HepG2 (cell line): ENCODE results near the gene TAF3. TPM values are rescaled to one million over a fixed set of nuclear protein-coding genes. Genes with fewer than 3 reads are reported as not detected.

Source experiments
- HOXA9 ChIP-seq: sonication (generic); formaldehyde crosslinking; IDR thresholded peaks from 2 replicates; pipeline ENCODE4 v1.8.1; 2022; ENCODE audit warnings: missing genetic modification reagents, mild to moderate bottlenecking, moderate library complexity, borderline replicate concordance
- MYC ChIP-seq: sonication (generic); formaldehyde crosslinking; IDR thresholded peaks from 2 replicates; pipeline ENCODE4 v1.9.0; 2021; ENCODE audit warnings: missing genetic modification reagents, borderline replicate concordance
- NR1H2 ChIP-seq: sonication (generic); formaldehyde crosslinking; IDR thresholded peaks from 2 replicates; pipeline ENCODE4 v1.8.1; 2022; ENCODE audit warnings: low read depth, missing genetic modification reagents, borderline replicate concordance
- PHB2 ChIP-seq: fragments of 450-650 bp; IDR thresholded peaks from 2 replicates; pipeline ENCODE4 v1.6.1; 2018; ENCODE audit not compliant: partially characterized antibody
- RORA ChIP-seq: sonication (generic); formaldehyde crosslinking; IDR thresholded peaks from 2 replicates; pipeline ENCODE4 v1.5.0; 2020; ENCODE audit warnings: mild to moderate bottlenecking, missing genetic modification reagents, moderate library complexity
- RXRB ChIP-seq: IDR thresholded peaks from 2 replicates; pipeline ENCODE4 v1.6.1; 2016; ENCODE audit warnings: borderline replicate concordance, missing genetic modification reagents, missing compliant biosample characterization
- SETDB1 ChIP-seq: sonication (generic); formaldehyde crosslinking; IDR thresholded peaks from 2 replicates; pipeline ENCODE4 v1.5.1; 2020; ENCODE audit warnings: missing genetic modification reagents, mild to moderate bottlenecking, borderline replicate concordance
- SPEN ChIP-seq: sonication (generic); formaldehyde crosslinking; IDR thresholded peaks from 2 replicates; pipeline ENCODE4 v1.5.1; 2020; ENCODE audit warnings: low read depth, mild to moderate bottlenecking, missing genetic modification reagents
- ZNF343 ChIP-seq: sonication (generic); formaldehyde crosslinking; IDR thresholded peaks from 2 replicates; pipeline ENCODE4 v1.4.0; 2020; ENCODE audit warnings: mild to moderate bottlenecking, missing genetic modification reagents
- ZNF605 ChIP-seq: sonication (generic); formaldehyde crosslinking; IDR thresholded peaks from 2 replicates; pipeline ENCODE4 v1.8.0; 2022; ENCODE audit warnings: mild to moderate bottlenecking, missing genetic modification reagents
- ZNF7 ChIP-seq: IDR thresholded peaks from 2 replicates; pipeline ENCODE4 v1.6.1; 2016; ENCODE audit warnings: missing biosample characterization, missing genetic modification reagents
- polyA plus RNA-seq, 8 experiments: library from polyadenylated mRNA; depleted of rRNA in 3 of 8; stranded (reverse) in 7 of 8; unstranded in 1 of 8; fragments of >200 nt; fragmentation: Illumina TruSeq in 4 of 8; extraction: Trizol in 4 of 8; gene quantifications; 2 replicates each; pipeline versions ENCODE4 v1.2.1 to v1.2.3, GENCODE V29; 2011 to 2016; ENCODE audit warnings: low read depth in 4 of 8, missing spikeins in 1 of 8, mixed read lengths in 1 of 8; ENCODE audit not compliant: insufficient read depth in 1 of 8
- total RNA-seq, 5 experiments: library from RNA; depleted of rRNA; stranded (reverse); fragments of >200 nt; fragmentation: Illumina TruSeq; extraction: Trizol; gene quantifications; 2 replicates each; pipeline ENCODE4 v1.2.3, GENCODE V29; 2016; ENCODE audit warnings: low read depth in 1 of 5
- TF ChIP-seq, protein P1 (sequence below): sonication (generic); formaldehyde crosslinking; IDR thresholded peaks from 2 replicates; pipeline ENCODE4 v1.4.0; 2020; ENCODE audit warnings: missing genetic modification reagents
- TF ChIP-seq, protein P2 (sequence below): sonication (generic); formaldehyde crosslinking; IDR thresholded peaks from 2 replicates; pipeline ENCODE4 v1.8.1; 2023; ENCODE audit warnings: mild to moderate bottlenecking, missing genetic modification reagents, borderline replicate concordance
- TF ChIP-seq, protein P3 (sequence below): sonication (generic); formaldehyde crosslinking; conservative IDR thresholded peaks from 2 replicates; pipeline ENCODE4 v1.4.0; 2020; ENCODE audit warnings: missing genetic modification reagents
- TF ChIP-seq, protein P4 (sequence below): sonication (generic); formaldehyde crosslinking; IDR thresholded peaks from 2 replicates; pipeline ENCODE4 v1.4.0; 2020; ENCODE audit warnings: missing genetic modification reagents, borderline replicate concordance
- TF ChIP-seq, protein P5 (sequence below): sonication (generic); formaldehyde crosslinking; conservative IDR thresholded peaks from 2 replicates; pipeline ENCODE4 v1.8.1; 2023; ENCODE audit warnings: missing genetic modification reagents
- TF ChIP-seq, protein P6 (sequence below): sonication (generic); formaldehyde crosslinking; IDR thresholded peaks from 2 replicates; pipeline ENCODE4 v1.4.0; 2020; ENCODE audit warnings: missing genetic modification reagents, borderline replicate concordance

Gene TAF3
- total and polyA plus RNA-seq, 2 of the 13 experiments (the other 11 are each of a cell fraction or from before 2014, with no cell fraction given), result 1.7 to 2.9 TPM

DNA sequence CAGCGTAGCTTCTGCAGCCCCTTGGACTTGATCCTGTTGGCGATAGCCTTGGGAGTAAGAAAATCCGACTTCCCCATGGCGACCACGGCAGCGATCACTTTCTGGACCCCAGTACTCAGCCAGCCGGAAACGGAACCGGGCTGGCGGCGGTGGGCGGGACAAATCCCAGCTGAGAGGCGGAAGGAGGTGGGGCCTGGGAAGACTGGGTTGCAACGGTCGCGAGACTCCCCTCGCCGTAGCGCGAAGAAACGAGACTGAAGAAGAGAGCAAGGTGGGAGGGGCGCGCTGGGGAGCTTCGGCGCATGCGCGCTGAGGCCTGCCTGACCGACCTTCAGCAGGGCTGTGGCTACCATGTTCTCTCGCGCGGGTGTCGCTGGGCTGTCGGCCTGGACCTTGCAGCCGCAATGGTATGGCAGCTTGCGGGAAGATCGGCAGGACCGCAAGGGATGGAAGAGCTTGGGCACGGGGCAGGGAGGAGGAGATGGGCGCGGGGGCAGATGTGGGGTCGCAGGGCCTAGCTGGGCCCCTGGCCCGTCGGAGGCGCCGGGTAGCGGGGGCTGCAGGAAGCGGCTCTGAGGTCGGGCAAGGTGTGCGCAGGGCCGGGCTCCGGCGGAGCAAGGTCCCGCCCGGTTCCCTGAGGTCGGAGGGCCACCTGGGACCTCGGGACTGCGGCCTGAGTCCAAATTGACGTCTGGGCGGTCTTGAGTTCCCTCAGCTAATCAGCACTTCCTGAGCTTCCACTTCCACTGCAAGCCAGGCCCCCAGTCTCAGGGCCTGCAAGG lies 30.3 kb upstream of the TAF3 start, which contains the start of the genes ATP5F1C and KIN (continued):
- TF ChIP-seq HOXA9, result no peak
- TF ChIP-seq RXRB, result peak; percentile 10; the same call in 1 of the 2 replicates
- peak; percentile 54; the same call in 1 of the 2 replicates for TF ChIP-seq ZNF605
- TF ChIP-seq SPEN (CRISPR knock-in tag), result peak; percentile 93; the same call in 1 of the 2 replicates
- TF ChIP-seq, protein P1, sequence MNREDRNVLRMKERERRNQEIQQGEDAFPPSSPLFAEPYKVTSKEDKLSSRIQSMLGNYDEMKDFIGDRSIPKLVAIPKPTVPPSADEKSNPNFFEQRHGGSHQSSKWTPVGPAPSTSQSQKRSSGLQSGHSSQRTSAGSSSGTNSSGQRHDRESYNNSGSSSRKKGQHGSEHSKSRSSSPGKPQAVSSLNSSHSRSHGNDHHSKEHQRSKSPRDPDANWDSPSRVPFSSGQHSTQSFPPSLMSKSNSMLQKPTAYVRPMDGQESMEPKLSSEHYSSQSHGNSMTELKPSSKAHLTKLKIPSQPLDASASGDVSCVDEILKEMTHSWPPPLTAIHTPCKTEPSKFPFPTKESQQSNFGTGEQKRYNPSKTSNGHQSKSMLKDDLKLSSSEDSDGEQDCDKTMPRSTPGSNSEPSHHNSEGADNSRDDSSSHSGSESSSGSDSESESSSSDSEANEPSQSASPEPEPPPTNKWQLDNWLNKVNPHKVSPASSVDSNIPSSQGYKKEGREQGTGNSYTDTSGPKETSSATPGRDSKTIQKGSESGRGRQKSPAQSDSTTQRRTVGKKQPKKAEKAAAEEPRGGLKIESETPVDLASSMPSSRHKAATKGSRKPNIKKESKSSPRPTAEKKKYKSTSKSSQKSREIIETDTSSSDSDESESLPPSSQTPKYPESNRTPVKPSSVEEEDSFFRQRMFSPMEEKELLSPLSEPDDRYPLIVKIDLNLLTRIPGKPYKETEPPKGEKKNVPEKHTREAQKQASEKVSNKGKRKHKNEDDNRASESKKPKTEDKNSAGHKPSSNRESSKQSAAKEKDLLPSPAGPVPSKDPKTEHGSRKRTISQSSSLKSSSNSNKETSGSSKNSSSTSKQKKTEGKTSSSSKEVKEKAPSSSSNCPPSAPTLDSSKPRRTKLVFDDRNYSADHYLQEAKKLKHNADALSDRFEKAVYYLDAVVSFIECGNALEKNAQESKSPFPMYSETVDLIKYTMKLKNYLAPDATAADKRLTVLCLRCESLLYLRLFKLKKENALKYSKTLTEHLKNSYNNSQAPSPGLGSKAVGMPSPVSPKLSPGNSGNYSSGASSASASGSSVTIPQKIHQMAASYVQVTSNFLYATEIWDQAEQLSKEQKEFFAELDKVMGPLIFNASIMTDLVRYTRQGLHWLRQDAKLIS (CRISPR knock-in tag), result no peak; the same call in 1 of the 2 replicates
- TF ChIP-seq RORA (CRISPR knock-in tag), result no peak
- peak; percentile 62 for TF ChIP-seq MYC (CRISPR knock-in tag)
- TF ChIP-seq PHB2, result no peak
- no peak; the same call in 1 of the 2 replicates for TF ChIP-seq ZNF7 (CRISPR knock-in tag)
- TF ChIP-seq, protein P2, sequence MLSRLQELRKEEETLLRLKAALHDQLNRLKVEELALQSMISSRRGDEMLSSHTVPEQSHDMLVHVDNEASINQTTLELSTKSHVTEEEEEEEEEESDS (CRISPR knock-in tag), result no peak; the same call in 1 of the 2 replicates
- TF ChIP-seq, protein P3, sequence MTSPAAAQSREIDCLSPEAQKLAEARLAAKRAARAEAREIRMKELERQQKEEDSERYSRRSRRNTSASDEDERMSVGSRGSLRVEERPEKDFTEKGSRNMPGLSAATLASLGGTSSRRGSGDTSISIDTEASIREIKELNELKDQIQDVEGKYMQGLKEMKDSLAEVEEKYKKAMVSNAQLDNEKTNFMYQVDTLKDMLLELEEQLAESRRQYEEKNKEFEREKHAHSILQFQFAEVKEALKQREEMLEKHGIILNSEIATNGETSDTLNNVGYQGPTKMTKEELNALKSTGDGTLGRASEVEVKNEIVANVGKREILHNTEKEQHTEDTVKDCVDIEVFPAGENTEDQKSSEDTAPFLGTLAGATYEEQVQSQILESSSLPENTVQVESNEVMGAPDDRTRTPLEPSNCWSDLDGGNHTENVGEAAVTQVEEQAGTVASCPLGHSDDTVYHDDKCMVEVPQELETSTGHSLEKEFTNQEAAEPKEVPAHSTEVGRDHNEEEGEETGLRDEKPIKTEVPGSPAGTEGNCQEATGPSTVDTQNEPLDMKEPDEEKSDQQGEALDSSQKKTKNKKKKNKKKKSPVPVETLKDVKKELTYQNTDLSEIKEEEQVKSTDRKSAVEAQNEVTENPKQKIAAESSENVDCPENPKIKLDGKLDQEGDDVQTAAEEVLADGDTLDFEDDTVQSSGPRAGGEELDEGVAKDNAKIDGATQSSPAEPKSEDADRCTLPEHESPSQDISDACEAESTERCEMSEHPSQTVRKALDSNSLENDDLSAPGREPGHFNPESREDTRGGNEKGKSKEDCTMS, result no peak
- TF ChIP-seq, protein P4, sequence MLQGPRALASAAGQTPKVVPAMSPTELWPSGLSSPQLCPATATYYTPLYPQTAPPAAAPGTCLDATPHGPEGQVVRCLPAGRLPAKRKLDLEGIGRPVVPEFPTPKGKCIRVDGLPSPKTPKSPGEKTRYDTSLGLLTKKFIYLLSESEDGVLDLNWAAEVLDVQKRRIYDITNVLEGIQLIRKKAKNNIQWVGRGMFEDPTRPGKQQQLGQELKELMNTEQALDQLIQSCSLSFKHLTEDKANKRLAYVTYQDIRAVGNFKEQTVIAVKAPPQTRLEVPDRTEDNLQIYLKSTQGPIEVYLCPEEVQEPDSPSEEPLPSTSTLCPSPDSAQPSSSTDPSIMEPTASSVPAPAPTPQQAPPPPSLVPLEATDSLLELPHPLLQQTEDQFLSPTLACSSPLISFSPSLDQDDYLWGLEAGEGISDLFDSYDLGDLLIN, result no peak
- TF ChIP-seq, protein P5, sequence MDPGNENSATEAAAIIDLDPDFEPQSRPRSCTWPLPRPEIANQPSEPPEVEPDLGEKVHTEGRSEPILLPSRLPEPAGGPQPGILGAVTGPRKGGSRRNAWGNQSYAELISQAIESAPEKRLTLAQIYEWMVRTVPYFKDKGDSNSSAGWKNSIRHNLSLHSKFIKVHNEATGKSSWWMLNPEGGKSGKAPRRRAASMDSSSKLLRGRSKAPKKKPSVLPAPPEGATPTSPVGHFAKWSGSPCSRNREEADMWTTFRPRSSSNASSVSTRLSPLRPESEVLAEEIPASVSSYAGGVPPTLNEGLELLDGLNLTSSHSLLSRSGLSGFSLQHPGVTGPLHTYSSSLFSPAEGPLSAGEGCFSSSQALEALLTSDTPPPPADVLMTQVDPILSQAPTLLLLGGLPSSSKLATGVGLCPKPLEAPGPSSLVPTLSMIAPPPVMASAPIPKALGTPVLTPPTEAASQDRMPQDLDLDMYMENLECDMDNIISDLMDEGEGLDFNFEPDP (CRISPR knock-in tag), result no peak
- no peak for TF ChIP-seq ZNF343 (CRISPR knock-in tag)
- TF ChIP-seq NR1H2 (CRISPR knock-in tag), result no peak
- TF ChIP-seq, protein P6, sequence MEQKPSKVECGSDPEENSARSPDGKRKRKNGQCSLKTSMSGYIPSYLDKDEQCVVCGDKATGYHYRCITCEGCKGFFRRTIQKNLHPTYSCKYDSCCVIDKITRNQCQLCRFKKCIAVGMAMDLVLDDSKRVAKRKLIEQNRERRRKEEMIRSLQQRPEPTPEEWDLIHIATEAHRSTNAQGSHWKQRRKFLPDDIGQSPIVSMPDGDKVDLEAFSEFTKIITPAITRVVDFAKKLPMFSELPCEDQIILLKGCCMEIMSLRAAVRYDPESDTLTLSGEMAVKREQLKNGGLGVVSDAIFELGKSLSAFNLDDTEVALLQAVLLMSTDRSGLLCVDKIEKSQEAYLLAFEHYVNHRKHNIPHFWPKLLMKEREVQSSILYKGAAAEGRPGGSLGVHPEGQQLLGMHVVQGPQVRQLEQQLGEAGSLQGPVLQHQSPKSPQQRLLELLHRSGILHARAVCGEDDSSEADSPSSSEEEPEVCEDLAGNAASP (CRISPR knock-in tag), result peak; percentile 30; the same call in 1 of the 2 replicates
- TF ChIP-seq SETDB1, result no peak
